Peyer's patch (tissue), 4 donors: ENCODE results near the gene SIGLEC9. TPM values are rescaled to one million over a fixed set of nuclear protein-coding genes. Genes with fewer than 3 reads are reported as not detected.

Experiments
- DNase-seq, 3 donors: peaks; one replicate each; pipeline ENCODE4 v3.0.0-alpha.2; 2017 to 2019
- H3K27ac ChIP-seq, 4 donors: fragments of 200-600 bp; sonication (generic); one replicate each; pipeline ENCODE4 v1.5.1; 2016 to 2019
- H3K27me3 ChIP-seq, 2 donors: fragments of 200-600 bp; sonication (generic); one replicate each; pipeline ENCODE4 v1.5.1; 2019
- H3K36me3 ChIP-seq, 3 donors: fragments of 200-600 bp; sonication (generic); one replicate each; pipeline ENCODE4 v1.5.1; 2016 to 2019
- H3K4me1 ChIP-seq, 4 donors: fragments of 200-600 bp; sonication (generic); one replicate each; pipeline ENCODE4 v1.5.1; 2016 to 2019
- H3K4me3 ChIP-seq, 4 donors: fragments of 200-600 bp; sonication (generic); 1 replicate in 3 of 4; 2 replicates in 1 of 4; pipeline ENCODE4 v1.5.1; 2016 to 2019; ENCODE audit warnings: mild to moderate bottlenecking in 1 of 4
- H3K9me3 ChIP-seq, 4 donors: fragments of 200-600 bp; sonication (generic); one replicate each; pipeline ENCODE4 v1.5.1; 2016 to 2019; ENCODE audit warnings: mild to moderate bottlenecking in 1 of 4
- POLR2A ChIP-seq, 2 donors: fragments of 450-650 bp; IDR thresholded peaks; one replicate each; pipeline ENCODE4 v1.5.1; 2017; ENCODE audit warnings: antibody characterized with exemption in 2 of 2, mild to moderate bottlenecking in 2 of 2, moderate library complexity in 2 of 2
- total RNA-seq, 4 donors: library from RNA; depleted of rRNA; stranded (reverse); fragments of >200 nt; gene quantifications; one replicate each; pipeline ENCODE4 v1.1.0, GENCODE V29; 2016
- TF ChIP-seq, protein P1 (sequence below), 6 experiments: fragments of 450-650 bp in 4 of 6; fragments of 200-600 bp in 2 of 6; sonication (generic) in 1 of 6; IDR thresholded peaks; one replicate each; pipeline ENCODE4 v1.5.1; 2017 to 2019; ENCODE audit warnings: antibody characterized with exemption in 6 of 6, mild to moderate bottlenecking in 3 of 6, moderate library complexity in 1 of 6

Gene SIGLEC9
- total RNA-seq, 4 donors from 2014 or later: 1.9 to 2.1 TPM; not detected in 2

DNA sequence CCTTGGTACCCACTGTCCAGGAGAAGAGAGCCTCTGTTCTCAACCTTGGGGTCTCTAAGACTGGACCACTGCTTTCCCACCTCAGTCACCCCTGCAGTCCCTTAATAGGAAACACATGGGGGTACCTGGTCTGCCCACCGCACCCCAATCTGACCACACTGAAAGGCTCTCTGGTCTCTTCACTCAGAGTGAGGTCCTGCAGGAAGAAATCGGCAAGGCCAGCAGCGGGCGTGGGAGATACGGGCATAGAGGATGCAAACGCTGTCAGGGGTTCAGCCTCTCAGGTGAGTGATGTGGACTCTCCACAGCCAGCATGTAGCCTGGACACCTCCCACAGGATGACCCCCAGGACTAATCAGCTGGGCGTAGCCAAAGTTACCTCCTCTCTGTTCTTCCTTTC lies 3.5 kb downstream of the SIGLEC9 start:
- Histone ChIP-seq H3K4me1 (peaks cover 0 to 11% (median 0%) of the 10 kb centered on the region in 4 donors), H3K9me3 (no peaks in the 10 kb centered on the region), H3K27ac (peak overlapping the region in 1 of 4 donors; percentile 9), H3K36me3 (no peaks in the 10 kb centered on the region), H3K4me3 (no peak overlapping the region), H3K27me3 (no peaks in the 10 kb centered on the region)
- no peak for TF ChIP-seq POLR2A (IDR thresholded peaks at IDR 0.05)
- TF ChIP-seq, protein P1, sequence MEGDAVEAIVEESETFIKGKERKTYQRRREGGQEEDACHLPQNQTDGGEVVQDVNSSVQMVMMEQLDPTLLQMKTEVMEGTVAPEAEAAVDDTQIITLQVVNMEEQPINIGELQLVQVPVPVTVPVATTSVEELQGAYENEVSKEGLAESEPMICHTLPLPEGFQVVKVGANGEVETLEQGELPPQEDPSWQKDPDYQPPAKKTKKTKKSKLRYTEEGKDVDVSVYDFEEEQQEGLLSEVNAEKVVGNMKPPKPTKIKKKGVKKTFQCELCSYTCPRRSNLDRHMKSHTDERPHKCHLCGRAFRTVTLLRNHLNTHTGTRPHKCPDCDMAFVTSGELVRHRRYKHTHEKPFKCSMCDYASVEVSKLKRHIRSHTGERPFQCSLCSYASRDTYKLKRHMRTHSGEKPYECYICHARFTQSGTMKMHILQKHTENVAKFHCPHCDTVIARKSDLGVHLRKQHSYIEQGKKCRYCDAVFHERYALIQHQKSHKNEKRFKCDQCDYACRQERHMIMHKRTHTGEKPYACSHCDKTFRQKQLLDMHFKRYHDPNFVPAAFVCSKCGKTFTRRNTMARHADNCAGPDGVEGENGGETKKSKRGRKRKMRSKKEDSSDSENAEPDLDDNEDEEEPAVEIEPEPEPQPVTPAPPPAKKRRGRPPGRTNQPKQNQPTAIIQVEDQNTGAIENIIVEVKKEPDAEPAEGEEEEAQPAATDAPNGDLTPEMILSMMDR (IDR thresholded peaks at IDR 0.05): no peak
- DNase-seq: peak in 1 of 3 donors; percentile 23

DNA sequence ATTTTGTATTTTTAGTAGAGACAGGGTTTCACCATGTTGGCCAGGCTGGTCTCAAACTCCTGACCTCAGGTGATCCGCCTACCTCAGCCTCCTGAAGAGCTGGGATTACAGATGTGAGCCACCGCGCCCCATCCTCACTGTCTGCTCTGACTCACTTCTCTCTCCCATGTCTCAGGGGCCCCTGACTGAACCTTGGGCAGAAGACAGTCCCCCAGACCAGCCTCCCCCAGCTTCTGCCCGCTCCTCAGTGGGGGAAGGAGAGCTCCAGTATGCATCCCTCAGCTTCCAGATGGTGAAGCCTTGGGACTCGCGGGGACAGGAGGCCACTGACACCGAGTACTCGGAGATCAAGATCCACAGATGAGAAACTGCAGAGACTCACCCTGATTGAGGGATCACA lies 5.0 kb downstream of the SIGLEC9 start:
- Histone ChIP-seq H3K27me3 (no peaks in the 10 kb centered on the region), H3K36me3 (no peaks in the 10 kb centered on the region), H3K4me3 (no peak overlapping the region), H3K9me3 (no peaks in the 10 kb centered on the region), H3K4me1 (peaks cover 0 to 11% (median 0%) of the 10 kb centered on the region in 4 donors), H3K27ac (no peak overlapping the region)
- TF ChIP-seq, protein P1 (IDR thresholded peaks at IDR 0.05): no peak
- no peak for TF ChIP-seq POLR2A (IDR thresholded peaks at IDR 0.05)
- DNase-seq: no peak

DNA sequence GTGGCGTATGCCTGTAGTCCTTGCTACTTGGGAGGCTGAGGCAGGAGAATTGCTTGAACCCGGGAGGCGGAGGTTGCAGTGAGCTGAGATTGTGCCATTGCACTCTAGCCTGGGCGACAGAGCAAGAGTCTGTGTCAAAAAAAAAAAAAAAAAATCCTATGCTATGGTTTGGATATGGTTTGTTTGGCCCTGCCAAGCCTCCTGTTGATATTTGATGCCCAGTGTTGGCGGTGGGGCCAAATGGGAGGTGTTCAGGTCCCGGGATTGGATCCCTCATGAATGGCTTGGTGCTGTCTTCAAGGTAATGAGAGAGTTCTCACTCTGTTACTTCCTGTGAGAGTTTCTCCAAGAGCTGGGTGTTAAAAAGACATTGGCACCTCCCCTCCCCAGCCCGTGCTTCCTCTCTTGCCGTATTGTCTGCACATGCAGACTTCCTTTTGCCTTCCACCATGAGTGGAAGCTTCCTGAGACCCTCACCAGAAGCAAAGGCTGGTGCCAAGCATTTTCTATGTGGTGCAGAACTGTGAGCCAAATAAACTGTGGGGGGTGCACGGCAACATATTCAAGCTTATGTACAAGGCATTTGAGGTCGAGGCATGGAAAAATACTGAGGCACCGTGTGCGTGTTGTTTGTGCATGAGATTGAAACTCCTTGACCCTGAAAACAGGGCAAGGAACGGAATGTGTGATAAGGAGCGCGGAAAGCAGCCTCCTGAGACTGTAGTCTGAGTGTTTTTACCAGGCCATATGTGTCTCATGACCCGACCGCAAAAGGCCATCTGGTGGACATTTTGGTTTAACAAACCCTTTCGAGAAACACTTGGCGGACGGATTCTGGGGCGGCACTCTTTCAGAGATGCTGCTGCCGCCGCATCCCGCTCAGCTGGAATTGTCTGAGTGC lies 7.3 kb downstream of the SIGLEC9 start:
- H3K9me3 ChIP-seq: no peaks in the 10 kb centered on the region
- peaks cover 0 to 11% (median 0%) of the 10 kb centered on the region in 4 donors for H3K4me1 ChIP-seq
- H3K27ac ChIP-seq: peak overlapping the region in 3 of 4 donors; percentile 31 to 43 (median 39)
- no peak overlapping the region for H3K4me3 ChIP-seq
- TF ChIP-seq, protein P1 (IDR thresholded peaks at IDR 0.05): no peak
- TF ChIP-seq POLR2A (IDR thresholded peaks at IDR 0.05): no peak
- peak in 2 of 3 donors; percentile 34 to 65 for DNase-seq
- no peaks in the 10 kb centered on the region for H3K36me3 ChIP-seq
- no peaks in the 10 kb centered on the region for H3K27me3 ChIP-seq

DNA sequence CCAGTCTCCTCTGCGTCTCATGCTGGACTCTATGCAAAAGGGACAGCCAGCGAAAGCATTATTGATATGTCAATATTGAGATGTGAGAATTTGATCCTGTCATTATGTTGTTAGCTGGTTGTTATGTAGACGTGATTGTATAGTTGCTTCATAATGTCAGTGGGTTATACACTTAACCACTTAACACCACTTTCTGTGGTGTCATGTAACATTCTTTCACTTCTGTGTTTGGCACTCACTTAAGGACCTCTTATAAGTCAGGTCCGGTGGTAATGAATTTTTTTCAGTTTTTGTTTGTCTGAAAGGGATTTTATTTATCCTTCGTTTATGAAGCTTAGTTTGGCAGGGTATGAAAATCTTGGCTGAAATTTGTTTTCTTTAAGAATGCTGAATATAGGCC lies 10.3 kb downstream of the SIGLEC9 start:
- no peak for DNase-seq
- Histone ChIP-seq H3K4me3 (no peak overlapping the region), H3K4me1 (no peaks in the 10 kb centered on the region), H3K27ac (no peak overlapping the region), H3K9me3 (no peaks in the 10 kb centered on the region), H3K36me3 (no peaks in the 10 kb centered on the region), H3K27me3 (no peaks in the 10 kb centered on the region)
- TF ChIP-seq, protein P1 (IDR thresholded peaks at IDR 0.05): no peak
- no peak for TF ChIP-seq POLR2A (IDR thresholded peaks at IDR 0.05)

DNA sequence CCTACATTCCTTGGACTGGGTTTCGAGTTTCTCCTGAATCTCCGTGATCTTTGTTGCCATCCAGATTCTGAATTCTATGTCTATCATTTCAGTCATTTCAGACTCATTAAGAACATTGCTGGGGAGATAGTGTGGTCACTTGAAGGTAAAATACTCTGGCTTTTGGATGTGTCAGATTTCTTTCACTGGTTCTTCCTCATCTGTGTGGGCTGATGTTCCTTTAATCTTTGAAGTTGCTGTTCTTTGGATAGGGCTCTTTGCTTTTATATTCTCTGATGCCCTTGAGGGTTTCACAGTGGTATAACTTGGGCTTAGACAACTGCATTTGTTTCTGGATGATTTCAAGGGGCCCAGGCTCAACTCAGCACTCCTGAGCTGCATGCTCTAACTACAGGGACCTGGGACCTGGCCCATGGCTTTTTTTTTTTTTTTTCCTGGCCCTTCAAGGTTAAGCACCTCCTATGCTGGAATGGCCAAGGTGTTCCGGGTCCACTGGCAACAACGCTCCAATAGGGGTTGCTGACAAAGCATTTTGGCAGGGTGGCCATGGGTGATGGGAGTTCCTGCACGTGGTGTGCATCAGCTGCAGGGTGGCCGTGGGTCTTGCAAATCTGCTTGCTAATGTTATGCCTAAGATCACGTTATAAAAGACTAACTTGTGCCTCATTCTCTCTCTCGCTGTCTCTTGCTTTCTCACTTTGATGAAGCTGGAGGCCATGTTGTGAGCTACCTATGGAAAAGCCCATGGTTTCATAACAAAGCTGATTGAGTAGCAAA lies 11.5 kb downstream of the SIGLEC9 start:
- H3K27me3 ChIP-seq: no peaks in the 10 kb centered on the region
- no peaks in the 10 kb centered on the region for H3K36me3 ChIP-seq
- no peaks in the 10 kb centered on the region for H3K4me1 ChIP-seq
- H3K27ac ChIP-seq: no peak overlapping the region
- H3K9me3 ChIP-seq: no peaks in the 10 kb centered on the region
- TF ChIP-seq, protein P1 (IDR thresholded peaks at IDR 0.05): no peak
- no peak for TF ChIP-seq POLR2A (IDR thresholded peaks at IDR 0.05)
- no peak overlapping the region for H3K4me3 ChIP-seq
- no peak for DNase-seq
